MCF 10A (cell line): ENCODE data around the gene HK2. TPM values are rescaled to one million over a fixed set of nuclear protein-coding genes. Genes with fewer than 3 reads are reported as not detected.

Experiments used
- BruUV-seq: library from RNA; stranded (reverse); fragments of 400-500 nt; replicated peaks from 2 replicates; lab custom pipeline; 2021; lab: Mats Ljungman, UMichigan
- CTCF ChIA-PET: fragments of 300-600 bp; sonication (Branson Sonifier 250); formaldehyde crosslinking; extraction: SDS; loops from one replicate; lab custom pipeline; 2021; ENCODE audit warnings: antibody characterized with exemption, inconsistent platforms; lab: Yijun Ruan, JAX
- POLR2A ChIA-PET: fragments of 300-600, 350-650 bp; sonication (Branson Sonifier 250); formaldehyde crosslinking; extraction: SDS; loops from one replicate; lab custom pipeline; 2020; ENCODE audit warnings: antibody characterized with exemption, inconsistent platforms; lab: Yijun Ruan, JAX
- DNase-seq: peaks from one replicate; pipeline ENCODE4 v3.0.0-alpha.2; 2018; ENCODE audit not compliant: unreplicated experiment
- H3K27ac Mint-ChIP-seq: one replicate; pipeline ENCODE4 v1.8.0; 2022; ENCODE audit warnings: mild to moderate bottlenecking, low read depth, mixed read lengths; ENCODE audit not compliant: unreplicated experiment
- H3K27me3 Mint-ChIP-seq: one replicate; pipeline ENCODE4 v1.8.0; 2022; ENCODE audit warnings: mixed read lengths; ENCODE audit not compliant: insufficient read depth, unreplicated experiment
- H3K36me3 Mint-ChIP-seq: one replicate; pipeline ENCODE4 v1.8.0; 2022; ENCODE audit warnings: mild to moderate bottlenecking, moderate library complexity, mixed read lengths; ENCODE audit not compliant: insufficient read depth, unreplicated experiment
- H3K4me1 Mint-ChIP-seq: one replicate; pipeline ENCODE4 v1.8.0; 2022; ENCODE audit warnings: mixed read lengths; ENCODE audit not compliant: insufficient read depth, unreplicated experiment
- H3K4me3 Mint-ChIP-seq: one replicate; pipeline ENCODE4 v1.8.0; 2022; ENCODE audit warnings: mild to moderate bottlenecking, moderate library complexity, mixed read lengths; ENCODE audit not compliant: unreplicated experiment
- H3K9me3 Mint-ChIP-seq: one replicate; pipeline ENCODE4 v1.8.0; 2022; ENCODE audit warnings: mixed read lengths; ENCODE audit not compliant: unreplicated experiment
- intact Hi-C: fragments of 100-400 bp; cut with micrococcal nuclease; formaldehyde crosslinking; loops from 2 replicates; pipeline ENCODE4 v1.14.1; 2022
- total RNA-seq: library from RNA; stranded (reverse); gene quantifications from 2 replicates; pipeline ENCODE4 v1.2.3, GENCODE V29; 2022
- TF ChIP-seq, protein P1 (sequence below): fragments of 200-600 bp; IDR thresholded peaks from one replicate; pipeline ENCODE4 v1.8.0; 2022; ENCODE audit warnings: antibody characterized with exemption, mild to moderate bottlenecking; ENCODE audit not compliant: unreplicated experiment

Gene HK2
- total RNA-seq, 1 experiment from 2014 or later = 47.8 TPM

DNA sequence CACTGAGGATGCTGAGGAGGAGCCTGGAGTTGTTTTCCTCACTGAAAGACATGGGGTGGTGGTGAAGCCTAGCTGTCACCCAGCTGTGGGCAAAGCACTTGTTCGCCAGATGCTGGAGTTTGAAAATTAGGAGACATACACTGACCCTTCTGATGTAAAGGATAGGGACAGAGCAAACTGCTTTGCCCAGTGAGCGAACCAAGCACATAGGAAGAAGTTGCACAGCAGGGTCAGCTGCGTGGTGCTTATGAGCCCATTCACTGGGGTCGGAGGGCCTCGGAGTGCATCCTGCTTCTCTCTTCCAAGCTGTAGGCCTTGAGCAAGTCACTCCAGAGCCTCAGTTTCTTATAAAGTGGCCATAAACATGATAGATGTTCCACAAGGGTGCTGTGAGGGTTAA lies 50.9 kb downstream of the HK2 start:
- H3K27ac Mint-ChIP-seq = no peak overlapping the region
- TF ChIP-seq, protein P1, sequence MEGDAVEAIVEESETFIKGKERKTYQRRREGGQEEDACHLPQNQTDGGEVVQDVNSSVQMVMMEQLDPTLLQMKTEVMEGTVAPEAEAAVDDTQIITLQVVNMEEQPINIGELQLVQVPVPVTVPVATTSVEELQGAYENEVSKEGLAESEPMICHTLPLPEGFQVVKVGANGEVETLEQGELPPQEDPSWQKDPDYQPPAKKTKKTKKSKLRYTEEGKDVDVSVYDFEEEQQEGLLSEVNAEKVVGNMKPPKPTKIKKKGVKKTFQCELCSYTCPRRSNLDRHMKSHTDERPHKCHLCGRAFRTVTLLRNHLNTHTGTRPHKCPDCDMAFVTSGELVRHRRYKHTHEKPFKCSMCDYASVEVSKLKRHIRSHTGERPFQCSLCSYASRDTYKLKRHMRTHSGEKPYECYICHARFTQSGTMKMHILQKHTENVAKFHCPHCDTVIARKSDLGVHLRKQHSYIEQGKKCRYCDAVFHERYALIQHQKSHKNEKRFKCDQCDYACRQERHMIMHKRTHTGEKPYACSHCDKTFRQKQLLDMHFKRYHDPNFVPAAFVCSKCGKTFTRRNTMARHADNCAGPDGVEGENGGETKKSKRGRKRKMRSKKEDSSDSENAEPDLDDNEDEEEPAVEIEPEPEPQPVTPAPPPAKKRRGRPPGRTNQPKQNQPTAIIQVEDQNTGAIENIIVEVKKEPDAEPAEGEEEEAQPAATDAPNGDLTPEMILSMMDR = no peak
- H3K9me3 Mint-ChIP-seq = no peaks in the 10 kb centered on the region
- intact Hi-C loops = no loop called here
- no peaks in the 10 kb centered on the region for H3K27me3 Mint-ChIP-seq
- no peak for DNase-seq
- peaks cover 67% of the 10 kb centered on the region for H3K36me3 Mint-ChIP-seq
- H3K4me1 Mint-ChIP-seq = peaks cover 6% of the 10 kb centered on the region
- ChIA-PET CTCF (interaction anchor here (0.6 to 2.5 kb wide), 4 partner anchors 9 to 194 kb away, joined by 3 to 21 read pairs (median 5); no protein-coding TSS in a partner anchor), POLR2A (interaction anchor here (0.6 kb wide), 1 partner anchor 92 kb away, joined by 4 read pairs; no protein-coding TSS in a partner anchor)
- H3K4me3 Mint-ChIP-seq = no peak overlapping the region
- no TSS peak for BruUV-seq

DNA sequence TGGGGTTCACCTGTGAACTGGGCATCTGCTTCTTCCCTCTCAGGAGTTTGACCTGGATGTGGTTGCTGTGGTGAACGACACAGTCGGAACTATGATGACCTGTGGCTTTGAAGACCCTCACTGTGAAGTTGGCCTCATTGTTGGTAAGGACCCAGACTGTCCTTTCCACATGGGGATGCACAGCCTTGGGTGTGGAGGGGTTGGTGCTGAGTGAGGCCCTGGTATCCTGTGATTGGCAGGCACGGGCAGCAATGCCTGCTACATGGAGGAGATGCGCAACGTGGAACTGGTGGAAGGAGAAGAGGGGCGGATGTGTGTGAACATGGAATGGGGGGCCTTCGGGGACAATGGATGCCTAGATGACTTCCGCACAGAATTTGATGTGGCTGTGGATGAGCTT lies 52.3 kb downstream of the HK2 start:
- TF ChIP-seq, protein P1 = no peak
- Mint-ChIP-seq H3K4me3 (no peak overlapping the region), H3K36me3 (peaks cover 67% of the 10 kb centered on the region), H3K27ac (peak overlapping the region; percentile 57), H3K27me3 (no peaks in the 10 kb centered on the region), H3K9me3 (no peaks in the 10 kb centered on the region), H3K4me1 (peaks cover 6% of the 10 kb centered on the region)
- POLR2A ChIA-PET = interaction anchor here (1.8 kb wide), 1 partner anchor 51 kb away, joined by 8 read pairs; no protein-coding TSS in a partner anchor
- CTCF ChIA-PET = interaction anchor here (0.6 to 2.0 kb wide), 4 partner anchors 9 to 212 kb away, joined by 3 to 15 read pairs (median 3); no protein-coding TSS in a partner anchor
- DNase-seq = no peak
- intact Hi-C loops = no loop called here
- BruUV-seq = no TSS peak

DNA sequence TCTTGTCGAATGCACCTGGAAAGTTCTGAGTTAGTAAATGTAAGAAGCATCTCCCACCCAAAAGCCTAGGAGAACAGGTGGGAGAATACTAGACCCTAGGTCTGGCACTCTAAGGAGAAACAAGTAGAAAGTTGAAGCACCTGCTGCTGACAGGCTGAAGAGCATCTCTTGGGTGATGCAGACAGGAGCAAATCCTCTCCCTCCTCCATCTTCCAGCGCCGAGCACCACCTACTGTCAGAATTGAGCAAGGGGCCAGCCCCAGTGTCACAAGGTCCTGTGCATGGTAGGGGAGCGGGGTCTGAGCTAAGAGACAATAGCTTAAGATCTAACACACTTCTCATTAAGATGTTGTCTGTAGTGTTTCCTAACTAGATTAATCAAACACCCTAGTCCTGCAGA lies 52.9 kb downstream of the HK2 start:
- POLR2A ChIA-PET = interaction anchor here (1.1 to 1.8 kb wide), 2 partner anchors 12 to 51 kb away, joined by 3 to 8 read pairs; no protein-coding TSS in a partner anchor
- DNase-seq = no peak
- Mint-ChIP-seq H3K9me3 (no peaks in the 10 kb centered on the region), H3K4me3 (no peak overlapping the region), H3K27ac (no peak overlapping the region), H3K27me3 (no peaks in the 10 kb centered on the region), H3K4me1 (peaks cover 6% of the 10 kb centered on the region), H3K36me3 (peaks cover 67% of the 10 kb centered on the region)
- BruUV-seq = no TSS peak
- CTCF ChIA-PET = interaction anchor here (0.6 to 2.0 kb wide), 6 partner anchors 10 to 495 kb away, joined by 3 to 15 read pairs (median 3); no protein-coding TSS in a partner anchor
- TF ChIP-seq, protein P1 = no peak
- intact Hi-C loops = no loop called here

DNA sequence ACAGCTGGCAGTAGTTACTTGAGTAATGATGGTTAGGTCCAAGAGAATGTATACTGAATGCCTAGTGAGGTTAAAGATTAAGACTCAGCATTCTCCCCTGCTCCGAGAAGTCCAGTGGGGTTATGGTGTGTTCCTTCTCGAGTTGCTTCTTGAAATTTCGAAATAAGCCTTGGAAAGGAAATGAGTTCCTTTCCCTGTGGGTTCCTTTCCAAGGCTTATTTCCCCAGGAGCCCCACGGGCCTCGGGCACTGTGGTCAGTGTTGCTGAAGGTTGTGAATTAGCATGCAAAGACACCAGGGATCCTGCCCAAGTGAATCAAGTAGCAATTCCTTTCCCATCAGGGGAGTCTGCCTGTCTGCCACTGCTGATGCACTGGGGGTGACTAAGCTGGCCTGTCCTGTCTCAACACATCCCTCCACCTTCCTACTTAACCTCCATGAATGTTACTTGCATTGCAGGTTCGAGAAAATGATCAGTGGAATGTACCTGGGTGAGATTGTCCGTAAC lies 53.6 kb downstream of the HK2 start:
- H3K4me3 Mint-ChIP-seq = no peak overlapping the region
- ChIA-PET POLR2A (interaction anchor here (1.1 to 1.8 kb wide), 2 partner anchors 11 to 52 kb away, joined by 3 to 8 read pairs; no protein-coding TSS in a partner anchor), CTCF (interaction anchor here (0.6 to 2.0 kb wide), 6 partner anchors 9 to 250 kb away, joined by 3 to 15 read pairs (median 4); no protein-coding TSS in a partner anchor)
- peak overlapping the region; percentile 69 for H3K27ac Mint-ChIP-seq
- DNase-seq = peak; percentile 73
- no peaks in the 10 kb centered on the region for H3K9me3 Mint-ChIP-seq
- peaks cover 62% of the 10 kb centered on the region for H3K36me3 Mint-ChIP-seq
- no TSS peak for BruUV-seq
- H3K4me1 Mint-ChIP-seq = peaks cover 6% of the 10 kb centered on the region
- TF ChIP-seq, protein P1 = no peak
- H3K27me3 Mint-ChIP-seq = no peaks in the 10 kb centered on the region
- intact Hi-C loops = no loop called here
